NCI-H1436 treated with DMSO at 0.1 percent for 48 hours (cell line): Measurements from ENCODE around the gene ZFYVE28.
"Not testable (repeated sequence)": the region's sequence is repeated elsewhere in the genome, so short reads cannot be mapped to it uniquely, and the experiment has no call there.

Experiments used
- DNase-seq: peaks from one replicate; lab custom pipeline; 2025; lab: John Stamatoyannopoulos, UW

The ZFYVE28 gene

DNA sequence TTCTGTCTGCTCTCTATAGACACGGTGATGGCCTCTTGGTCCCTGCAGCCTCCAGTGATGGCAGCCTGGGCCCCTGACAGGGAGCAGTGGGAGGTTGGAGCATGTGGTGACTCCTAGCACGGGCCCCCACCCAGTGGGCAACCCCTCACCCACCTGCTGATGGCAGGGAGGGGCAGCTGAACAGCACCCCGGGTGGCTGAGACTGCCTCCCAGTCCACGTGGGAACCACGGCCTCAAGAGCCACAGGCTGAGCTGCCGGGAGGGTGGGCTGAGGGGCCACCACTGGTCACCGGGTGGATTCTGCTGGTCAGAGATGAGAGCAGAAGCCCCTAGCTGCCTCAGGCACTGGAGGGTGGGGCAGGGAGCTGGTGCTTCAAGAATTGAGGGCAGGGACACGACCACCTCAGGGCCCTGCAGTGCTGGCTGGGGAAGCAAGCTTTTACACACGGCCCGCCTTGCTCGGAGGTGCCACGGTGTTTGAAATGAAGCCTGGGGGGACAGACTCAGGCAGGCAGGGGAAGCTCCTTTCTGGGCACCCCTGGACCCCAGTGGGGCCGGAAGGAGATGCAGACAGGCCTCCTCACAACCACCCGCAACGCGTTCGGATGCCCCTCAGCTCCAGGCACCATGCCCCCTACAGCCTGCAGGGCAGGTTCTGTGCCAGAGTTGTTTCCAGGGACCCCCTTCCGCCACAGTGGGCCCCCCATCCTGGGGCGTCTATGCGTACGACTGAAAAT is 170.2 kb downstream of the ZFYVE28 start:
- DNase-seq = no peak

DNA sequence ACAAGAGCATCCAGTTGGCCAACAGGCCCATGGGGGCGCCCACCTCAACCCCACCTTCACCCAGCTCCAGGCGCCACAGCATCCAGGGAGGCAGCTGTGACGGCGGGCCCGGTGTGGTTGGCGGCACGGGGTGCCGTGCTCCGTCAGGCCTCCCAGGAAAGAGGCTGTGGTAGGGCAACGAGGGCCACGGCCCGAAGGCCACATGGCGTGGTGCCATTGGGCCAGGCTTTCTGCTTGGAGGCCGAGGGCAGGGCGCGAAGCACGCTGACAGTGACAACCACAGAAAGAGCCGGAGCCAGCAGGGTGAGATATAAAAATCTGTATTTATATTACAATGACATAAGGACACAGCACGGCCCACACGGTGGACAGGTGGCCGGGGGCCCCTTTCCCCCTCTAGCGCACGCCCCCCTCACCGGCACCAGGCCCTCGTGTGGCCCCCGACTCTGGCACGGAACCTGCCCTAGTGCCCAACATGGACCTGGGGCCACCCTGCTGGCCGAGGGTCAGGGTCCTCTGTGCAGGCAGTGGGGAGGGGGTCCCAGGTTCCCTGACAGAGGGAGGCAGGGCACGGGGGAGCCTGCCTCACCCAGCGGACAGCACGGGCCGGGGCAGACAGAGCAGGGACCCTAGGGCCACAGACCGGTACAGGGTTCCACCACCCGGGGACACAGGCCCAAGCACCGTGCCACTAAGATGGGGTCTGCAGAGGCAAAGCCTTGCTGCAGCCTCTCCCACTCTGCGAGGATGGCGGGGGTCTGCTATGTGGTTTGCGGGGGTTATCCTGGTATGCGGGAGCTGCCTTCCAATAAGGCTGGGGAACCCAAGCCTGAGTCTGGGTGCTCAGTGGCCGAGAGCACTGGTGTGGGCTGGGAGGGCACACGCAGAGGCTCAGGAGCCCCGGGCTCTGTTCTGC is 171.1 kb downstream of the ZFYVE28 start:
- DNase-seq = no peak

DNA sequence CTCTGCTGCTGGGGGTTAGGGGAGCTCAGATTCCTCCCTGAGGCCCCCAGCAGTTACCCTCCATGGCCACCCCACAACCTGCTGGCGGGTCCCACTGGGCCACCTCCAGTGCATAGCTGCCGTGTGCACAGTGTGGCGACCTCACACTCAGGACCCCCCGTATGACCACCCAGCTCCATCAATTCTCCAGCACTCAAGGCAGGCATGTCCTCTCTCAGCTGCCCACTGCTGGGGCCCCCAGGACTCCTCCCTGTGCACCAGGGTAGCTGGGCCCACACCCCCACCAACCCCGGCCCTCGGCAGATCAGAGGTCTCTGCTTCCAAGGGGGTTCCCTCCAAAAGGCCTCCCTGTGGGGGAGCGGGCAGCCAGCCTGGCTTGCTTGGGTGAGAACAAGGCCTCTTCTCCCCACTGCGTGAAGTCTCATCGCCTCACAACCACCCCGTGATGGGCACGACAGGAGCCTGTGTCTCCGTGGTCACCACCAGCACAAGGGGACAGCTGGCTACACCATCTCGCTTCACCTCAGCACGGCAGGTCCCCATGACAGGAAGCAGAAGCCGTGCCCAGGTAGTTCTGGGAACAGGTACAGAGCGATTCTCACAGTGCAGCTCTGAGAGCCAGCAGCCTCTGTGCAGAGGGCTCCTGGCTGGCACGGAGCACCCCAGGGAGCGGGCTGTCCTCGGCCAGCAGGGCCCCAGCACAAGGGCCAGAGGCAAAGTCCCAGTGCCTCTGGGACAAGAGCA is 171.9 kb downstream of the ZFYVE28 start:
- DNase-seq = no peak

DNA sequence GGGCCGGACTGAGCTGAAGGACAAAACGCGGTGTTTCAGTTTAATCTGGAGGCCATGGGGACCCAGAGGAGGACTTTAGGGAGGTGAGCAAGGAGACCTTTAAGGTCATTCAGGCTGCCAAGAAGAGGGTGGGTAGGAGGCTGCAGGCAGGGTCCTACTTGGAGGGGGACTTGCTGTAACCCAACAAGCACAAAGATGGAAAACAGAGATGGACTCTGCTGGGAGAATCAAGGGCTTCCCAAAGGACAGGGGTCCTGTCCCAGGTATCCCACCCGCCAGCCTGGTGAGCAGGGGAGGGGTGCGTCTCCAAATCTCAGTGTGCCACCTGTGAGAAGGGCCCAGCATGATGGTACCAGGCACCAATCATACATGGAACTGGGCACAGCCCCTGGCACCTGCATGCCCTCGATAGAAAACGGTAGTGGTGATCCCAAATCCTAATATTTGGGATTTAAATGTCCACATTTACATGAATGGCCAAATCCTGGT is 172.6 kb downstream of the ZFYVE28 start:
- DNase-seq = no peak

DNA sequence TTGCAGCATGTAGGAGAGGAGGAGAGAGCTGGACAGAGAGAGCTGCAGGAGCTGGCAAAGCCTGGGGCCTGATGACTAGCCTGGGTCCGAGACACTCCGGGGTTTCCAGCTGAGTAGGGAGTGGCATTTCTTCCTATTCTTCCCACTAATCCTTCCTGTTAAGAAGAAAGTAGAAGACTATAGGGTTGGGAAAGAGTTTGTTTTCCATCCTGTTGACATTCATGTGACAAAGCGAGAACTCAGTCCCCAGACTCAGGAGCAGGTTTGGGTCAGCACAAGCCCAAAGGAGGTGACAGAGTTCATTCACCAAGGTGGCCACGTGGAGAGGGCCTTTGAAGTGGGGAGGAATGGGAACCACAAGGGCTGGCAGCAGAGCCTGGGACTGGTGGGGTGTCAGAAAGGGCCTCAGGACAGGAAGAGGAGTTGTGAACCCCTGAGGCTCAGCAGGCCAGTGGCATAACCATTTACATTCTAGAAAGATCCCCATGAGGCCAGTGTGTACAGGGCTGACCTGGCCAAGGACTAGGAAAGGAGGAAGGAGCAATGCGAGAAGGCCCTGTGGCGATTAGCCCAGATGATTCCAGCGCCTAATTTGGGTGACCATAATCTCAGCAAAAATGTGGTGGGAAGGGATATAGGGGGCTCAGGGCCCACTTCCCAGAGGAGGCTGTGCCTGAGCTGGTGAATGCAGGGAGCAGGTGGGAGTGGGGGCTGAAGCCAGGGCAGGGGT is 173.2 kb downstream of the ZFYVE28 start:
- DNase-seq = no peak

DNA sequence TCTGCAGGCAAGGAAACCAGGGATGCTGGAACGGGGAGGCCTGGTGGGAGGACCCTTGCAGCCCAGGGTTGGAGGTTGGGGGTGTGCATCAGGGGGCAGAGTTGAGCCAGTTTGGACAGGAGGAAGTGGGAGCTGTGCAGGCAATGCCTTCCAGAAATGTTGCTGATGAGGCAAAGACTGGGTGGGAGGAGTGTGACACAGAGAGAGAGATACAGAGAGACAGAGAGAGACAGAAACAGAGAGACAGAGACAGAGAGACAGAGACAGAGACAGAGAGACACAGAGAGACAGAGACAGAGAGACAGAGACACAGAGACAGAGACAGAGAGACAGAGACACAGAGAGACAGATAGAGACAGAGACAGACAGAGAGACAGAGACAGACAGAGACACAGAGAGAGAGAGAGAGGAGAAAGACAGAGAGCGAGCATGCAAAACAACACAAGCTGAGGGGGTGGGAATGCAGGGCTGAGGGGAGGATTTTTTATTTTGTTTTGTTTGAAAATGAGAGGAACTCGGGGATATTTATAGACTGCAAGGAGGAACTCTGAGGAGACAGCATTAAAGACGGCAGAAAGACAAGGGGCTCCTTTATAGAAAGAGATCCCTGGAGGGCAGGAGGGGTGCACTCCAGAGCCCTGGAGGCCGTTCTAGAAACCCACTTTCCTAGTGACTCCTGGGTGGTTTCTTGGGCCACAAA is 174.6 kb downstream of the ZFYVE28 start:
- DNase-seq = no peak

DNA sequence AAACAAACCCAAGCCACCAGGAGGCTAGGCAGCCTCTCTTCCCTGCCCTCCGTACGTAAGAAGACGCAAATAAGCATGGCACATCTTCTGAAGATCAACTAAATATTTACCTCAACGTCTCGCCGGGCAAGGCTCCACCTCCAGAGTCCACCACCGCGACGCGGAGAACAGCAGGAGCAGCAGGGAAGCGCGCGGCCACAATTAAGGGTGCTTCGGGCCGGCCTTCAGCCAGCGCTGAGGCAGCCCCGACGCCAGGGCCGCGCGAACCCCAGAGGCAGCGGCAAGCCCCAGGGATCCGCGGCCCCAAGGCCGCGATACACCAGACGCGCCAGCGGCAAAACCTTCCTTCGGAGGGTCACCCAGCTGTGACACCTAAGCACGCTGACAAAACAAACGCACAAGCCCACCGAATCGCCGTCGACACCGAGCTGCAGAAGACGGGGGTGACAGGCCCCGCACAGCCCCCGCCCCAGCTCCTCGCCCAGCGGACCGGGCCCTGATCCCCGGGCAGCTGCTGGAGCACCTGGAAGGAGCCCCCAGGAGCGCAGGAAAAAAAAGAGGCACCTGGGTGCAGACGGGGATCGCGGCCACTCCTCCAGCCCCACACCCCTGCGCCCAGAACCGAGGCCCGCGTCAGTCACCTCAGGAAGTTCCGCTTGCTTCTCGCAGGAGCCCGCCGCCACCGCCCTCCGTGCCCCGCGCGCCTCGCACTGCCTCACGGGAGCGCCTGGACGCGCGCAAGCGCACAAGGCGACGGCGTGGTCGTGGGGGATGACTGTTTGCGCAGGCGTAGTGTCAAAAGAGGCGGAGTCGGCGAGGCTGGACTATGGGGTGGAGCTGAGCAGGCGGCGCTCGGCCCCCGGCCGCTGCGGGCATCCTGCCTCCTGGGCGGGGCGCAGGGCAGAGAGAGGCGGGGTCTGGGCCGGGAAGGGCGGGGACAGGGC is 176.8 kb downstream of the ZFYVE28 start, which contains the start of the genes HAUS3 and POLN:
Gene HAUS3, minus strand, starts transcription at position 712 of the 944 bp plus-strand sequence. CDS start 1,175 bp downstream, outside the sequence.
Gene POLN, minus strand, starts transcription at position 712 of the 944 bp plus-strand sequence. CDS start 12,890 bp downstream, outside the sequence.
- peak; percentile 40 for DNase-seq

DNA sequence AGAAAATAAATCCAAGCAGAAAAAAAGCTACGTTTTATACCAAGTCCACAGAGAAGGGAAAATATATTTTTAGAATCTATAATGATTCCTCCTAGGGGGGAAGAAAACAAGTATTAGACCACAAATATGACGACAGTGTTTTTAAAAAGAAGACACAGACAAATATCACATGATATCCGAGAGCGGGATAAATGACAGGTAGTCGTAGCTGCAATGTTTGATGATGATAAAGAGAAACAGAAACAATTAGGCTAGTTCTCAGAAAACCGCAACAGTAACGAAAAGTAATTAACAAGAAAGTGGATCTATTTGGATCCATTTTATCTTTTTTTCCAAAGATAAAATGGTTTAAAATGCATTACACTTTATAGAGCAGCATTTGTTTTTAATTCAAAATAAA is 177.4 kb downstream of the ZFYVE28 start:
- no peak for DNase-seq

DNA sequence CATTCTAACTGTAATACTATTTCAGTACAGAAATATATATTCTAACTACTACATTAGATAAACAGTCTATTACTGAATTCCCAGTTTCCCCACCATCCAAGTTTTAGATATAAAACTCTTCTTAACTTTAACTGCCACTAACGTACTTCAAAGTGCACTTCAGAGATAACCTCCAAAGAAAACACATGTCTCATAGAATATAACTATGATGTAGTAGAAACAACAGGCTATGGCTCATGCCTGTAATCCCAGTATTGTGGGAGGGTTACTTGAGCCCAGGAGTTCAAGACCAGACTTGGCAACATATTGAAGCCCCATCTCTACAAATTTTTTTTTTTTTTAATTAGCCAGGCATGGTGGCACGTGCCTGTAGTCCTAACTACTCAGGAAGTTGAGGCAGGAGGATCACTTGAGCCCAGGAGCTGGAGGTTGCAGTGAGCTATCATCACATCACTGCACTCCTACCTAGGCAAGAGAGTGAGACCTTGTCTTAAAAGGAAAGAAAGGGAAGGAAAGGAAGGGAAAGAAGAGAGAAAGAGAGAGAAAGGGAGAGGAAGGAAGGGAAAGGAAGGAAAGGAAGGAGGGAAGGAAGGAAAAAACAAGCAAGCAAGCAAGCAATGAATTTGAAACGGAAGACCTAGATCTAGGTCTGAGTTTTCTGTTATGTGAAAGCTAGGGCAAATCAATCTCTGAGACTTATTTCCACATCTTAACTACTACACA is 181.3 kb downstream of the ZFYVE28 start:
- no peak for DNase-seq

DNA sequence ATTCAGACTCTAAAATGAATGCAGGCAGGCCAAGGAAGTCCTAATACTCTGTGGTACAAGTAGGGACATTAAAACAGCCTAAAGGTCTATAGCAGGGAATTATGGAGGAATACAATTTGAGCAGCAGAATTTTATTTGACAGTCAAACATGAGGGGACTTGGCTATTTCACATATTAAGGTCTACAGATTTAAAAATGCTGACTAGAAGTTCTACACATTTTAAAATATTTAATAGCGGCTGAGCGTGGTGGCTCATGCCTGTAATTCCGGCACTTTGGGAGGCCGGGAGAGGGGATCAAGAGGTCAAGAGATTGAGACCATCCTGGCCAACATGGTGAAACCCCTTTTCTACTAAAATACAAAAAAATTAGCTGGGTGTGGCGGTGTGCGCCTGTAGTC is 187.4 kb downstream of the ZFYVE28 start:
- no peak for DNase-seq

DNA sequence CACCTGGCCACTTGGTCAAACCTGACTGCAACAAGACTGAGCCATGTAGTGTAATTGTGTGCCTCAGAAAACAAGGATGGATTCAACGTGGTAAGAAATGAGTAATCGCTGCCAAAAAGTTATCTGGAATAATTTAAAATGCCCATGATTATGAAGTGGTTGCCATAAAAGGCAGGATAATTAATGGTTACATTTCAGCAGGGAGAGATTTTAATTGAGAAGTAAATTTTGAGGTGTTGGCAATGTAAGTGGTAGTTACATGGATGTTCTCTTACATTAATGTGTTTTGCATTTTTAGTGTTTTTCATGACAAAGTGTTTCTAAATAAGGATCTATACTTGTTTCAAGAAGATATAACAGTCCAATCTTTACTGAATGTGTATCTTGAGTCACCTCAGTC is 192.2 kb downstream of the ZFYVE28 start:
- DNase-seq = no peak

DNA sequence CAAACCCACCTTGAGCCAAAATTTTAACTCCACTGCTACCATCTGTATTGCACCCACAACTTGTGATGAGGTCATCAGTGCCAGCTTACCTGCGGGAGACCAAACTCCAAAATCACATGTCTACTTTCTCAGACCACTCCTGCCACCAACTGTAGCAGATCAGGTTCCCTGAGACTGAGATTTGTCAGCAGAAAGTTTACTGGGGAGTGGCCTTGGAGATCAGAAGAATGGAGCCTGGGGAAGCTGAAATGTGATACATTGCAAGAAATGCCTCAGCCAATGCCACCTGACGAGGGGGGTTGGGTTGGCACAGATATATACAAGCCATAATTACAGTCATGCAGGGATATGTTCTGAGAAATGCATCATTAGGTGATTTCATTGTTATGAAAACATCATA is 195.6 kb downstream of the ZFYVE28 start:
- no peak for DNase-seq

DNA sequence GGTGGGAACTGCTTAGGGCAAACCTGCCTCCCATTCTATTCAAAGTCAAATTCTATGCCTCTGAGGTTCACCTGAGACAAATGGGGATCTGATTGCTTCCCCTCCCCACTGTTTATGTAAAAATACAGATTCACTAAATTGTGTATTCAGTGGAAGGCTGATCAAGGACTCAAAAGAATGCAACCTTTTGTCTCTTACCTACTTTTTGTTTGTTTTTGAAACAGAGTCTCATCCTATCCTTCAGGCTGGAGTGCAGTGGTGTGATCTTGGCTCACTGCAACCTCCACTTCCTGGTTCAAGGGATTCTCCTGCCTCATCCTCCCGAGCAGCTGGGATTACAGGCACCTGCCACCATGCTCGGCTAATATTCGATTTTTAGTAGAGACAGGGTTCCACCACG is 197.1 kb downstream of the ZFYVE28 start:
- DNase-seq = not testable (repeated sequence)

DNA sequence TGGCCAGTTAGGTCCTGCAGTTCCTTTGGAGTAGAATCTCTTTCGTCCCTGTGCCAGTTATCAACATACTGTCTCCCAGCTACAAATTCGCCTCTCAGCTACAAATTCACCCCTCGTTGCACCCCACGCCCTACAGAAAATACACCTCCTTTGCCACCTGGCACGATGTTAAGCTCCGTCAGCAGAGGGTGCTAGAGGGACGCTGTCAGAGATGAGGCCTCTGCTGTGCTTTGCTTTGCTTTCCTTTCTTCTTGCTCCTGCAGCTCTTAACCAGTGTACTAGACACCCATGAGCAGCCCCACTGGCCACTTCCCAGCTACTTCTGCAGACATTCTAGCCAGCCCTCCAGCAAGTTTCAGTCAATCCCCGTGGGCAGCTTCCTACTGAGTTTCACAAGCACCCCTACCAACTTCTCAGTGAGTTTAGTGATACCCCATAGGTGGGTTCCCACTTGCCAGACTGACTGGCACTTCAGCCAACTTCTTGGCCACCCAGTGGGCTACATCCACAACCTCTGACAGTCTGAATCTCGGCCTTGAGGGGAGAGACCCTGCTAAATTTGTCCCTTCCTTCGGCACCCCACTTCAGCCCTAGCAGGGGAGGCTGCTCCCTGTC is 198.3 kb downstream of the ZFYVE28 start:
- no peak for DNase-seq
